K562 (cell line): ENCODE measurements around the gene HES5. TPM values are rescaled to one million over a fixed set of nuclear protein-coding genes. Genes with fewer than 3 reads are reported as not detected.

Experiments used
- ATAC-seq: fragments of 200-7000 bp; cut with Tn5 transposase; 3 replicates; pipeline ENCODE4 v1.9.1; 2020; ENCODE audit warnings: moderate library complexity
- BruUV-seq: library from RNA; stranded (reverse); fragments of 400-500 nt; replicated peaks from 2 replicates; lab custom pipeline; 2021; lab: Mats Ljungman, UMichigan
- CTCF ChIA-PET: fragments of 300-600 bp; formaldehyde crosslinking; extraction: SDS; loops from one replicate; lab custom pipeline; 2021; ENCODE audit warnings: low intra/inter-chr PET ratio; lab: Yijun Ruan, JAX
- POLR2A ChIA-PET: fragments of 300-600, 350-650 bp; sonication (Branson Sonifier 250); formaldehyde crosslinking; extraction: SDS; loops from one replicate; lab custom pipeline; 2021; ENCODE audit warnings: antibody characterized with exemption, inconsistent platforms; lab: Yijun Ruan, JAX
- DNase-seq, 4 experiments: peaks; one replicate each; pipeline versions ENCODE4 v3.0.0 to v3.0.0-alpha.2; 2011 to 2018; ENCODE audit warnings: low spot score in 3 of 4, mixed read lengths in 3 of 4; ENCODE audit errors: extremely low read depth in 1 of 4
- FAIRE-seq: peaks from 2 replicates; lab custom pipeline; 2011; peaks lifted over from hg19 to GRCh38; lab: Jason Lieb, UNC
- H2AFZ ChIP-seq: 2 replicates; pipeline ENCODE4 v1.6.0; 2011; ENCODE audit warnings: low read depth, low read length, control low read depth, inconsistent platforms
- H3K27ac ChIP-seq: fragments of 200-600 bp; 3 replicates; pipeline ENCODE4 v1.8.0; 2011; ENCODE audit warnings: low read depth, mild to moderate bottlenecking, control low read depth, inconsistent platforms, low read length, moderate library complexity, mixed read lengths; ENCODE audit errors: extremely low read depth
- H3K27me3 ChIP-seq, 2 experiments: fragments of 300-600 bp in 1 of 2; 2 replicates in 1 of 2; 3 replicates in 1 of 2; pipeline versions ENCODE4 v1.6.0 to v1.8.0; 2011; ENCODE audit warnings: inconsistent platforms in 2 of 2, low read length in 2 of 2, mild to moderate bottlenecking in 1 of 2, mixed read lengths in 1 of 2, moderate library complexity in 1 of 2; ENCODE audit not compliant: control insufficient read depth in 2 of 2, insufficient read depth in 2 of 2
- H3K36me3 ChIP-seq: fragments of 300-600 bp; 3 replicates; pipeline ENCODE4 v1.8.0; 2011; ENCODE audit warnings: mild to moderate bottlenecking, low read length, inconsistent platforms; ENCODE audit not compliant: control insufficient read depth, insufficient read depth
- H3K4me1 ChIP-seq, 2 experiments: fragments of 200-600 bp in 1 of 2; replicated peaks in 1 of 2; 2 replicates in 1 of 2; 3 replicates in 1 of 2; pipeline versions ENCODE4 v1.5.1 to v1.8.0; 2011; ENCODE audit warnings: inconsistent platforms in 2 of 2, low read length in 2 of 2, mild to moderate bottlenecking in 1 of 2, mixed read lengths in 1 of 2, moderate library complexity in 1 of 2; ENCODE audit not compliant: control insufficient read depth in 2 of 2, insufficient read depth in 2 of 2
- H3K4me2 ChIP-seq: 2 replicates; pipeline ENCODE4 v1.6.1; 2011; ENCODE audit warnings: low read length, control low read depth, inconsistent platforms, mixed read lengths; ENCODE audit not compliant: insufficient read depth
- H3K4me3 ChIP-seq: fragments of 200-600 bp; sonication (generic), shearing (Covaris generic); 2 replicates; pipeline ENCODE4 v1.5.1; 2016; ENCODE audit warnings: control low read depth, inconsistent platforms
- H3K79me2 ChIP-seq: fragments of 200-600 bp; 3 replicates; pipeline ENCODE4 v1.8.0; 2011; ENCODE audit warnings: low read length, inconsistent platforms; ENCODE audit not compliant: control insufficient read depth, insufficient read depth
- H3K9ac ChIP-seq, 2 experiments: 2 replicates each; pipeline versions ENCODE4 v1.6.0 to v1.6.1; 2011; ENCODE audit warnings: low read depth in 2 of 2, low read length in 2 of 2, control low read depth in 1 of 2, inconsistent platforms in 1 of 2, mild to moderate bottlenecking in 1 of 2, mixed read lengths in 1 of 2; ENCODE audit not compliant: insufficient read depth in 1 of 2
- H3K9me1 ChIP-seq: one replicate; pipeline ENCODE4 v1.6.0; 2011; ENCODE audit warnings: inconsistent platforms, mild to moderate bottlenecking, low read length, moderate library complexity; ENCODE audit not compliant: control insufficient read depth, insufficient read depth
- H3K9me3 ChIP-seq: replicated peaks from 2 replicates; pipeline ENCODE4 v1.5.1; 2011; ENCODE audit warnings: low read depth, low read length, inconsistent platforms; ENCODE audit not compliant: control insufficient read depth, insufficient read depth
- H4K20me1 ChIP-seq: replicated peaks from 2 replicates; pipeline ENCODE4 v1.6.1; 2011; ENCODE audit warnings: low read length, inconsistent platforms, mixed read lengths; ENCODE audit not compliant: control insufficient read depth, insufficient read depth
- ZNF174 ChIP-seq: fragments of 250-450 bp; sonication (Bioruptor Pico); IDR thresholded peaks from 2 replicates; pipeline ENCODE4 v1.4.0; 2020; ENCODE audit warnings: mild to moderate bottlenecking
- ZNF316 ChIP-seq: fragments of 450-650 bp; IDR thresholded peaks from 2 replicates; pipeline ENCODE4 v1.6.1; 2016
- ZNF695 ChIP-seq: fragments of 450-650 bp; formaldehyde crosslinking; IDR thresholded peaks from 2 replicates; pipeline ENCODE4 v1.4.0; 2020; ENCODE audit warnings: mild to moderate bottlenecking, moderate library complexity
- WGBS: fragments of 100-300 bp; shearing (Covaris generic); methylation state at CpG from one replicate; pipeline ENCODE4 v1.1.6; 2016; ENCODE audit warnings: low coverage, mixed read lengths; ENCODE audit not compliant: insufficient coverage; ENCODE audit errors: missing lambda C conversion rate; 5-methylcytosine and 5-hydroxymethylcytosine counted together
- in situ Hi-C: fragments of 300-500 bp; cut with MboI; formaldehyde crosslinking; loops from 4 replicates; pipeline ENCODE4 v1.15.0; 2018; ENCODE audit warnings: inconsistent platforms, mixed read lengths
- intact Hi-C: fragments of 100-400 bp; cut with micrococcal nuclease; formaldehyde crosslinking; loops from 2 replicates; pipeline ENCODE4 v1.14.2; 2022
- polyA plus RNA-seq, 8 experiments: library from polyadenylated mRNA; depleted of rRNA in 4 of 8; stranded (reverse) in 5 of 8; unstranded in 3 of 8; fragments of >200 nt; fragmentation: Nextera tagmentation in 2 of 8; fragmentation: Illumina TruSeq in 1 of 8; extraction: Ambion mirVana in 2 of 8; extraction: Trizol in 1 of 8; gene quantifications; 2 replicates each; pipeline versions ENCODE4 v1.2.1 to v1.2.3, GENCODE V29; 2011 to 2014; ENCODE audit warnings: inconsistent platforms in 1 of 8, missing spikeins in 1 of 8
- total RNA-seq, 7 experiments: library from RNA; depleted of rRNA in 6 of 7; stranded (reverse); fragments of >200 nt in 6 of 7; fragmentation: Illumina TruSeq in 2 of 7; extraction: Trizol in 2 of 7; gene quantifications; 2 replicates each; pipeline versions ENCODE4 v1.2.1 to v1.2.3, GENCODE V29; 2011 to 2021; ENCODE audit warnings: low replicate concordance in 1 of 7
- TF ChIP-seq, protein P1 (sequence below): sonication (generic); formaldehyde crosslinking; IDR thresholded peaks from 2 replicates; pipeline ENCODE4 v1.5.0; 2020; ENCODE audit warnings: missing genetic modification reagents
- TF ChIP-seq, protein P2 (sequence below), 2 experiments: fragments of 450-650 bp in 1 of 2; sonication (generic) in 1 of 2; formaldehyde crosslinking in 1 of 2; IDR thresholded peaks in 1 of 2; conservative IDR thresholded peaks in 1 of 2; 2 replicates each; pipeline versions ENCODE4 v1.6.1 to v1.8.1; 2016 to 2023; ENCODE audit warnings: mild to moderate bottlenecking in 2 of 2, moderate library complexity in 2 of 2, inconsistent platforms in 1 of 2, missing genetic modification reagents in 1 of 2
- TF ChIP-seq, protein P3 (sequence below): fragments of 450-650 bp; IDR thresholded peaks from 2 replicates; pipeline ENCODE4 v1.6.1; 2016; ENCODE audit warnings: low read depth, mild to moderate bottlenecking, moderate library complexity
- TF ChIP-seq, protein P4 (sequence below): sonication (generic); formaldehyde crosslinking; IDR thresholded peaks from 2 replicates; pipeline ENCODE4 v1.8.0; 2023; ENCODE audit warnings: mild to moderate bottlenecking, missing genetic modification reagents

The HES5 gene
- total and polyA plus RNA-seq, 9 of the 15 experiments (the other 6 are each of a cell fraction or from before 2014, with no cell fraction given): not detected

DNA sequence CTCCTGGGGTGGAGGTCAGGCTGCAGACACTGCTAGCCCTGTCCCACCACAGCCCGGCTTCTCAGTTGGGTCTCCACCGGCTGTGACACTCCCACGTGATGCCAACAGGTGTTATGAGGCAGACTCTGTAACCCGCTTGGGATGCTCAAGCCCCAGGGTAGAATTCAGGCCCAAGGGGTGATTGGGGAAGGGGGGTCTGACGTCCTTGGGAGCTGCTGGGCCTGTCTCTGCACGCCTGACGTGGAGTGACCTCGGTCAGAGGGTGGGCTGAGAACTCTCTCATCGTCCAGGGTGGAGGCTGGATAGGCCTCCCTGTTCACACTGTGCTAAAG, 7.7 kb upstream of the HES5 start:
- intact Hi-C loops: no loop called here
- no peak for ATAC-seq
- Histone ChIP-seq H3K36me3 (no peaks in the 10 kb centered on the region), H3K9me1 (peaks cover 3% of the 10 kb centered on the region), H3K27me3 (peaks cover 15 to 45% of the 10 kb centered on the region in 2 experiments; a peak in 4 of 5 replicates), H3K79me2 (no peaks in the 10 kb centered on the region), H2AFZ (no peak overlapping the region), H3K9ac (no peak overlapping the region; a peak in 1 of 4 replicates), H3K4me1 (peaks cover 23 to 70% of the 10 kb centered on the region in 2 experiments), H3K27ac (no peak overlapping the region), H3K9me3 (no peaks in the 10 kb centered on the region), H4K20me1 (no peaks in the 10 kb centered on the region), H3K4me3 (no peak overlapping the region), H3K4me2 (no peak overlapping the region)
- POLR2A ChIA-PET: no interaction called here
- no TSS peak for BruUV-seq
- CTCF ChIA-PET: no interaction called here
- TF ChIP-seq ZNF174 (CRISPR knock-in tag): no peak
- TF ChIP-seq, protein P1, sequence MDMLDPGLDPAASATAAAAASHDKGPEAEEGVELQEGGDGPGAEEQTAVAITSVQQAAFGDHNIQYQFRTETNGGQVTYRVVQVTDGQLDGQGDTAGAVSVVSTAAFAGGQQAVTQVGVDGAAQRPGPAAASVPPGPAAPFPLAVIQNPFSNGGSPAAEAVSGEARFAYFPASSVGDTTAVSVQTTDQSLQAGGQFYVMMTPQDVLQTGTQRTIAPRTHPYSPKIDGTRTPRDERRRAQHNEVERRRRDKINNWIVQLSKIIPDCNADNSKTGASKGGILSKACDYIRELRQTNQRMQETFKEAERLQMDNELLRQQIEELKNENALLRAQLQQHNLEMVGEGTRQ: peak; percentile 3; the same call in 1 of the 2 replicates
- in situ Hi-C loops: loop anchor here (5.0 to 25.0 kb wide), 2 partner anchors 125 to 350 kb away; partner anchors contain the start of genes FAAP20 and PEX10
- no peak for FAIRE-seq
- WGBS: 4% methylated on average over 9 of the region's 9 CpGs
- no peak for DNase-seq

DNA sequence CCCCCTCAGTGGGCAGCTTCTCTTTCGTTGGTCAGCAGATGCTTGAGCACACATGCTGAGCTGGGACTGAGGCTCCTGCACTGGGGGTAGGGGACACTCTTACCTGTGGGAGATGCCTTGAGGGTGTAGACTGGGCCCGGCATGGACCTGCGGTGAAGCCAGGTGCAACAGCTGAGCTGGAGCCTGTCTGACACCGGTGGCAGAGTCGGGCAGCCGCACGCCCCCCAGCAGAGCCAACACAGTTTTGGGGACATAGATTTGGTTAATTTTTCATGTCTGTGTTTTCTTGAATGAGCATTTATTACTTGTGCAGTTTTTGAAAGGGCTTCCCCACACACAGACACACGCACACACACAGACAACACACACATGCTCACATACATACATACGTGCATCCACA, 5.9 kb upstream of the HES5 start:
- ChIA-PET CTCF (no interaction called here), POLR2A (interaction anchor here (0.7 to 1.5 kb wide), 3 partner anchors 10 to 75 kb away, joined by 3 to 4 read pairs (median 3); partner anchors contain the start of gene PANK4)
- no TSS peak for BruUV-seq
- Histone ChIP-seq H3K4me1 (peaks cover 5 to 67% of the 10 kb centered on the region in 2 experiments), H3K9me1 (no peaks in the 10 kb centered on the region), H4K20me1 (peaks cover 6% of the 10 kb centered on the region; the same call in 1 of the 2 replicates), H3K27ac (no peak overlapping the region), H3K79me2 (no peaks in the 10 kb centered on the region), H3K9me3 (no peaks in the 10 kb centered on the region), H3K9ac (peak overlapping the region in 1 of 2 experiments; percentile 73; a peak in 1 of 4 replicates), H3K4me3 (no peak overlapping the region), H3K27me3 (peaks cover 30 to 61% of the 10 kb centered on the region in 2 experiments; a peak in 4 of 5 replicates), H2AFZ (no peak overlapping the region), H3K36me3 (no peaks in the 10 kb centered on the region), H3K4me2 (no peak overlapping the region)
- TF ChIP-seq, protein P2, sequence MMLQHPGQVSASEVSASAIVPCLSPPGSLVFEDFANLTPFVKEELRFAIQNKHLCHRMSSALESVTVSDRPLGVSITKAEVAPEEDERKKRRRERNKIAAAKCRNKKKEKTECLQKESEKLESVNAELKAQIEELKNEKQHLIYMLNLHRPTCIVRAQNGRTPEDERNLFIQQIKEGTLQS (IDR thresholded peaks at IDR 0.05): no peak
- TF ChIP-seq, protein P2 (CRISPR knock-in tag; conservative IDR thresholded peaks at IDR 0.05): no peak
- no peak for TF ChIP-seq ZNF695
- TF ChIP-seq, protein P3, sequence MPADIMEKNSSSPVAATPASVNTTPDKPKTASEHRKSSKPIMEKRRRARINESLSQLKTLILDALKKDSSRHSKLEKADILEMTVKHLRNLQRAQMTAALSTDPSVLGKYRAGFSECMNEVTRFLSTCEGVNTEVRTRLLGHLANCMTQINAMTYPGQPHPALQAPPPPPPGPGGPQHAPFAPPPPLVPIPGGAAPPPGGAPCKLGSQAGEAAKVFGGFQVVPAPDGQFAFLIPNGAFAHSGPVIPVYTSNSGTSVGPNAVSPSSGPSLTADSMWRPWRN: no peak
- TF ChIP-seq, protein P4, sequence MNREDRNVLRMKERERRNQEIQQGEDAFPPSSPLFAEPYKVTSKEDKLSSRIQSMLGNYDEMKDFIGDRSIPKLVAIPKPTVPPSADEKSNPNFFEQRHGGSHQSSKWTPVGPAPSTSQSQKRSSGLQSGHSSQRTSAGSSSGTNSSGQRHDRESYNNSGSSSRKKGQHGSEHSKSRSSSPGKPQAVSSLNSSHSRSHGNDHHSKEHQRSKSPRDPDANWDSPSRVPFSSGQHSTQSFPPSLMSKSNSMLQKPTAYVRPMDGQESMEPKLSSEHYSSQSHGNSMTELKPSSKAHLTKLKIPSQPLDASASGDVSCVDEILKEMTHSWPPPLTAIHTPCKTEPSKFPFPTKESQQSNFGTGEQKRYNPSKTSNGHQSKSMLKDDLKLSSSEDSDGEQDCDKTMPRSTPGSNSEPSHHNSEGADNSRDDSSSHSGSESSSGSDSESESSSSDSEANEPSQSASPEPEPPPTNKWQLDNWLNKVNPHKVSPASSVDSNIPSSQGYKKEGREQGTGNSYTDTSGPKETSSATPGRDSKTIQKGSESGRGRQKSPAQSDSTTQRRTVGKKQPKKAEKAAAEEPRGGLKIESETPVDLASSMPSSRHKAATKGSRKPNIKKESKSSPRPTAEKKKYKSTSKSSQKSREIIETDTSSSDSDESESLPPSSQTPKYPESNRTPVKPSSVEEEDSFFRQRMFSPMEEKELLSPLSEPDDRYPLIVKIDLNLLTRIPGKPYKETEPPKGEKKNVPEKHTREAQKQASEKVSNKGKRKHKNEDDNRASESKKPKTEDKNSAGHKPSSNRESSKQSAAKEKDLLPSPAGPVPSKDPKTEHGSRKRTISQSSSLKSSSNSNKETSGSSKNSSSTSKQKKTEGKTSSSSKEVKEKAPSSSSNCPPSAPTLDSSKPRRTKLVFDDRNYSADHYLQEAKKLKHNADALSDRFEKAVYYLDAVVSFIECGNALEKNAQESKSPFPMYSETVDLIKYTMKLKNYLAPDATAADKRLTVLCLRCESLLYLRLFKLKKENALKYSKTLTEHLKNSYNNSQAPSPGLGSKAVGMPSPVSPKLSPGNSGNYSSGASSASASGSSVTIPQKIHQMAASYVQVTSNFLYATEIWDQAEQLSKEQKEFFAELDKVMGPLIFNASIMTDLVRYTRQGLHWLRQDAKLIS (CRISPR knock-in tag): no peak
- TF ChIP-seq ZNF316: no peak
- intact Hi-C loops: no loop called here
- DNase-seq (no peak), ATAC-seq (no peak), FAIRE-seq (no peak)
- in situ Hi-C loops: loop anchor here (5.0 to 25.0 kb wide), 2 partner anchors 124 to 349 kb away; partner anchors contain the start of genes FAAP20 and PEX10
- 39% methylated on average over 9 of the region's 9 CpGs for WGBS
